VCaP (cell line): ENCODE results near the gene KRT72.
"Not testable (repeated sequence)": the region's sequence is repeated elsewhere in the genome, so short reads cannot be mapped to it uniquely, and the experiment has no call there.

ENCODE experiments used
- H3K27ac ChIP-seq: fragments of 450-650 bp; 2 replicates; pipeline ENCODE4 v1.5.1; 2017
- CTCF ChIP-seq: fragments of 450-650 bp; conservative IDR thresholded peaks from 2 replicates; pipeline ENCODE4 v1.5.1; 2017; ENCODE audit warnings: mild to moderate bottlenecking, moderate library complexity

KRT72 gene

GRCh38 chr12:52605542-52605941, 4.3 kb upstream of the KRT72 start:
- H3K27ac ChIP-seq = no peak overlapping the region
- no peak for TF ChIP-seq CTCF

DNA sequence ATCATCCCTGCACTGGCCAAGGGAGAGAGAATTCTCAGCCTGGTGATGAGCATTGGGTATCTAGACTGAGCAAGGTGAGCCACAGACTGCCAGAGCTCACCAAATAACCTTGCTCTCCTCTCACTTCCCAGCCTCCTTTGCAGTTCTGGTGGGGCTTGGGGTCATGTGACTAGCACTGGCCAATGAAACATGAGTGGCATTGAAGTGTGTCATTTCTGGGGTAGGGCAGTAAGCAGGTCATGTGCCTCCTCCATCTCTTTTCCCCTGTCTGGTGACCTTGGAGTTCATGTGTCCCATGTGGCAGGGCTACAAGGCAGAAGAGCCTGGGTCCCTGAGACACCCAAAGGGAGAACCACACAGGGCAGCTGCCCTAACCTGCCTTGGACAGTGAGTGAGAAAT, 3.6 kb upstream of the KRT72 start:
- no peak for TF ChIP-seq CTCF
- H3K27ac ChIP-seq = no peak overlapping the region

- H3K27ac ChIP-seq = no peak overlapping the region
- no peak for TF ChIP-seq CTCF
These were observed 2.1 kb upstream of the KRT72 start for GRCh38 chr12:52603314-52603713.

DNA sequence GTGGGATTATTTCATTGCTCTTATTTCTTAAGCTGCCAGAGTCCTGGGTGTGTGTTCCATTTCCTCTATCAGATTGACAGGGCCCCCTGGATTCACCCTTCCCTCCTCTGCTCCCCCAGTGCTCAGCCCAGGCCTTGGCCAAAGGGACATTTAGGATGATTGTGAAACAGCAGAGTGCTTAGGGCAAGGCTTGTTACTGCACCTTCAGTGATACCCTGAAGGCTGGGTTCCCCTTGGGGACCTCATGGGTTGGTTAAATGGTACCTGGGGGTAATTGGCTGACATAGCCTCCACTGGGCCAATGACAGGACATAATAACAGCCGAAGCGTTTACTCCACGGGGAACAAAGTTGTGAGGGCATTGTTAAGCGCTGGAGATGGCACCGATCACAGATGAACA, 1.3 kb upstream of the KRT72 start:
- no peak for TF ChIP-seq CTCF
- H3K27ac ChIP-seq = no peak overlapping the region

DNA sequence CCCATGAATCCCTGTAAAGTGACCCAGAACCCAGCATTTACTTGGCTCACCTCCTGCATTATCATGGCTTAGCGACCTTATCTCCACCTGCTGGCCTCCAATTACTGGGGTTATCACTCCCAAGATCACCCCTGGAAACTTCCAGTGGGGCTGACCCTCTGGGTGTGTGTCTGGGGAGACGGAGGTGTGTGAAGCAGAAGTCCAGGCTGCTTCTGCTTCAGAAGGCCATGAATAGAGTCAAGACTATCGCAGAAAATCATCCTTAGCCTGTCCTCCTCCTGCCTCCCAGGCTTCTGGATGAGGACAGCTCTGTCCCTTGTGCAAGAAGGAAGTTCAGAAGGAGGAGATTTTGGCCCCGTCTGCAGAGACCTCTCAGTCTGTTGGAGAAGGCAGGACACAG, 408 bp upstream of the KRT72 start:
- no peak for TF ChIP-seq CTCF
- H3K27ac ChIP-seq = no peak overlapping the region

GRCh38 chr12:52600475-52600874, 788 bp downstream of the KRT72 start:
- no peak overlapping the region for H3K27ac ChIP-seq
- TF ChIP-seq CTCF = no peak

GRCh38 chr12:52600071-52600470, 1.2 kb downstream of the KRT72 start:
- no peak for TF ChIP-seq CTCF
- H3K27ac ChIP-seq = no peak overlapping the region

DNA sequence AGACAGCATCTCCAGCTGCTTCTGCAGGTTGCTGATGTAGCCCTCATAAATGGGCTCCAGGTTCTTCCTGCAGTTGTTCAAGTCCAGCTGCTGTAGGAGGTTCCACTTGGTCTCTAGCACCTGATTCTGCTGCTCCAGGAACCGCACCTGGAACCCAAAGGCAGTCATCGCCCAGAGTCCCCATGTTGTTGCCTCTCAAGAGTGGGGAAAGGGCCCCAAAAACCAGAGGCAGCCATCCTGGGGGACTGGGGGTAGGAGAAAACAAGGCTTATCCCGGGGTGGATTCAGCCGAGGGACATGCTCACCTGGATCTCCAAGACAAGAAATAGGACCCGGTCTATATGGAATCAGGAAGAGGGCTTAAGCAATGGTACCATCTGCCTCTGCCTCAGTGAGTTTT, 2.3 kb downstream of the KRT72 start:
- no peak for TF ChIP-seq CTCF
- no peak overlapping the region for H3K27ac ChIP-seq

GRCh38 chr12:52594237-52594636, 7.0 kb downstream of the KRT72 start:
- H3K27ac ChIP-seq = not testable (repeated sequence)
